Suprapubic skin (tissue), 4 donors: ENCODE data around the gene STK17A.

Experiments used
- CTCF ChIP-seq, 2 donors: fragments of 200-600 bp in 1 of 2; fragments of 450-650 bp in 1 of 2; sonication (generic) in 1 of 2; IDR thresholded peaks; one replicate each; pipeline ENCODE4 v1.5.1; 2016 to 2019; ENCODE audit warnings: antibody characterized with exemption in 2 of 2, mild to moderate bottlenecking in 1 of 2, moderate library complexity in 1 of 2
- EP300 ChIP-seq: sonication (generic); formaldehyde crosslinking; IDR thresholded peaks from one replicate; pipeline ENCODE4 v1.6.1; 2017; ENCODE audit warnings: antibody characterized with exemption
- POLR2A ChIP-seq, 2 donors: fragments of 450-650 bp; IDR thresholded peaks; one replicate each; pipeline ENCODE4 v1.6.1; 2017; ENCODE audit warnings: antibody characterized with exemption in 2 of 2, mild to moderate bottlenecking in 2 of 2, moderate library complexity in 2 of 2
- POLR2AphosphoS5 ChIP-seq, 3 donors: sonication (generic); formaldehyde crosslinking; IDR thresholded peaks; one replicate each; pipeline ENCODE4 v1.6.1; 2017; ENCODE audit warnings: antibody characterized with exemption in 3 of 3

- no peak for TF ChIP-seq POLR2A (IDR thresholded peaks at IDR 0.05)
- TF ChIP-seq CTCF (IDR thresholded peaks at IDR 0.05): no peak
- TF ChIP-seq EP300: no peak
- TF ChIP-seq POLR2AphosphoS5 (IDR thresholded peaks at IDR 0.05): no peak
Measured at GRCh38 chr7:43589133-43589478, 6.2 kb downstream of the STK17A start.
